SIG-M5 (cell line): ENCODE results near the gene SORT1.
"Not testable (repeated sequence)": the region's sequence is repeated elsewhere in the genome, so short reads cannot be mapped to it uniquely, and the experiment has no call there.

ENCODE experiments used
- DNase-seq: peaks from one replicate; lab custom pipeline; 2025; lab: John Stamatoyannopoulos, UW

The SORT1 gene

GRCh38 chr1:109397581-109398342 is at the start of gene SORT1:
SORT1 (minus strand) TSS chr1:109397918; CDS start chr1:109397892, 26 bp downstream.
- no peak for DNase-seq

GRCh38 chr1:109445949-109446695 is 48.4 kb upstream of the SORT1 start:
- DNase-seq: not testable (repeated sequence)

GRCh38 chr1:109444346-109444745 is 46.6 kb upstream of the SORT1 start:
- no peak for DNase-seq

- no peak for DNase-seq
Measured at GRCh38 chr1:109443476-109443875, 45.8 kb upstream of the SORT1 start.

- DNase-seq: no peak
Measured at GRCh38 chr1:109441069-109441468, 43.4 kb upstream of the SORT1 start.

GRCh38 chr1:109438798-109439297 is 41.1 kb upstream of the SORT1 start:
- DNase-seq: no peak

GRCh38 chr1:109434484-109434883 is 36.8 kb upstream of the SORT1 start:
- no peak for DNase-seq

GRCh38 chr1:109433322-109433721 is 35.6 kb upstream of the SORT1 start:
- DNase-seq: no peak

GRCh38 chr1:109432336-109432735 is 34.6 kb upstream of the SORT1 start:
- DNase-seq: no peak

GRCh38 chr1:109427171-109427467 is 29.4 kb upstream of the SORT1 start:
- no peak for DNase-seq

GRCh38 chr1:109426281-109427170 is 28.8 kb upstream of the SORT1 start, which contains the start of gene PSMA5:
PSMA5 (minus strand) TSS chr1:109426448; CDS start chr1:109426330, 118 bp downstream.
- DNase-seq: peak; percentile 97

- DNase-seq: no peak
Measured at GRCh38 chr1:109425391-109426280, 27.9 kb upstream of the SORT1 start.

GRCh38 chr1:109423498-109423897 is 25.8 kb upstream of the SORT1 start:
- no peak for DNase-seq

- DNase-seq: no peak
Measured at GRCh38 chr1:109412551-109412950, 14.8 kb upstream of the SORT1 start.

GRCh38 chr1:109404838-109405237 is 7.1 kb upstream of the SORT1 start:
- DNase-seq: no peak

- DNase-seq: no peak
Measured at GRCh38 chr1:109402025-109402424, 4.3 kb upstream of the SORT1 start.

GRCh38 chr1:109400035-109400655 is 2.4 kb upstream of the SORT1 start:
- no peak for DNase-seq

- DNase-seq: no peak
Measured at GRCh38 chr1:109399326-109399957, 1.7 kb upstream of the SORT1 start.

- DNase-seq: no peak
Measured at GRCh38 chr1:109398343-109399225, 866 bp upstream of the SORT1 start.
